ENCODE measurements around the gene CFAP74. TPM values are rescaled to one million over a fixed set of nuclear protein-coding genes. Genes with fewer than 3 reads are reported as not detected.

CFAP74 gene, protein sequence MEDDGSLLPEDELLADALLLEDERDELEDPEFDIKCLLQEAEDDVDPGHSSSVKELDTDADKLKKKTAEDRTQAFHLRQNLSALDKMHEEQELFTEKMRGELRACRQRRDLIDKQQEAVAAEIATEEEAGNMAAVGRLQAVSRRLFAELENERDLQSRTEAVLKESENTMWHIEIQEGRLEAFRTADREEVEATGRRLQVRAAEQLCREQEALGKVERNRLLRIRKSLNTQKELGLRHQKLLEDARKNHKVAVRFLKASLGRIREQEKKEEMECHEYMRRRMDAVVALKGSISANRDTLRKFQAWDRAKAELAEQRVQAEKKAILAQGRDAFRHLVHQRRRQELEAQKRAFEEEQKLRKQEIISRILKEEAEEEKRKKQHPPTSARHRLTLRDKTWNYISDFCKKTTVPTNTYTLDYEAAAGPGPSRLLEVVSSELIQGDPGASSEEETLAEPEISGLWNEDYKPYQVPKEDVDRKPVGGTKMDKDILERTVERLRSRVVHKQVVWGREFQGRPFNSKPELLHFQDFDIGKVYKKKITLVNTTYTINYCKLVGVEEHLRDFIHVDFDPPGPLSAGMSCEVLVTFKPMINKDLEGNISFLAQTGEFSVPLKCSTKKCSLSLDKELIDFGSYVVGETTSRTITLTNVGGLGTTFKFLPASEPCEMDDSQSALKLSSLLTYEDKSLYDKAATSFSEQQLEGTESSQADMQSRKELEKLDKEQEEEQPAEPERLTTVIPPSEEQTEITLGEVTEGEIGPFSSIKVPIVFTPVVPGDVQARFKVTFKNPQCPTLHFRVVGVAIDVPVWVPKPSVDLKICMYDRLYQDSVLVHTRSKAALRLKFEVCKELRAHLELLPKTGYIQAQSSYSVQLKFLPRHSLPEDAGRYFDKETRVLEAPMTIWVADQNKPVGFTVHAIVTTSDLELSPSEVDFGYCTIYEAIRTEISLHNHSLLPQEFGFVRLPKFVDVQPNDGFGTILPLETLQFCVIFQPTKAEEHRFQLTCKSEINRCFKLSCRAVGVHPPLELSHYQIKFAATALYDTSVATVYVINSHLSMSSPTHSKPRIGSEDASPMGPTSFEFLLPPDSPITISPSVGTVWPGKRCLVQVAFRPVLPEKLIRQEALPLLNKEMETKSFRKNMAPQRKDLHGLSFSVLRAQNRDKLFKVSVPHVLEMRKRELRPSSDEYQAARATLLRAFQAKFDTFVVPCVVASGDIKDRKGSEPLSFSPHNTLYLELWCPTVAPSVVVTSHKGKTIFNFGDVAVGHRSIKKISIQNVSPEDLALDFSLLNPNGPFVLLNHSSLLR (N-terminal part only)
- total RNA-seq (2022; extraction: Qiagen RNA extraction; ENCODE audit: low read depth), result 0.01 TPM in 1 of 5 replicates, not detected in the others

DNA sequence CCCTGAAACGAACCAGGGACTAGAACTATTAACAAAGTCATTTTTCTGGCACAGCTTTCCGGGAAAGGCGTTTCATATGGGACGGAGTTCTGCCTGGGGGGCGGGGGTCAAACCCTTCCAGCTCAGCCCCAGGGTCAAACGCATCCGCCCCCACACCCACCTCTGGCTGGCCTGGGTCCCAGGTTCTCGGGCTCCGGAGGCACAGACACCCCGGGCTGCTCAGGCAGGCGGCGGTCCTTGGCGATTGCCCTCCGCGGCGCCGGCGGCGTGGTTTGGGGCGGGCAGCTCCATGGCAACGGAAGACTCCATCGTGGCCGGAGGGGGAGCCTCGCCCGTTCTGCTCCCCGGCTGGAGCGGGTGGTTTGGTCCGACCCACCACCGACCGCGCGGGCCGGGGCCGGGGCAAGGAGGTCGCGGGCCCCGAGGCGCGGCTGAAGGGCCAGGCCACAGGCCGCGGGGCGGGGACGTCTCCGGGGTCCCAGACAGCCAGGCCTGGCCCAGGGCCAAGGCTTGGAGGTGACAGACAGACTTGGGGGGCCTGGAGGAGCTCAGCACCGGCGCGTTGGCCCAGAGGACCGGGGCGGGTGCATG is at the start of gene CFAP74:
TSS of gene CFAP74 (minus strand) at position 246 of the 591 bp plus-strand sequence. CDS start 12,830 bp downstream, outside the sequence.

DNA sequence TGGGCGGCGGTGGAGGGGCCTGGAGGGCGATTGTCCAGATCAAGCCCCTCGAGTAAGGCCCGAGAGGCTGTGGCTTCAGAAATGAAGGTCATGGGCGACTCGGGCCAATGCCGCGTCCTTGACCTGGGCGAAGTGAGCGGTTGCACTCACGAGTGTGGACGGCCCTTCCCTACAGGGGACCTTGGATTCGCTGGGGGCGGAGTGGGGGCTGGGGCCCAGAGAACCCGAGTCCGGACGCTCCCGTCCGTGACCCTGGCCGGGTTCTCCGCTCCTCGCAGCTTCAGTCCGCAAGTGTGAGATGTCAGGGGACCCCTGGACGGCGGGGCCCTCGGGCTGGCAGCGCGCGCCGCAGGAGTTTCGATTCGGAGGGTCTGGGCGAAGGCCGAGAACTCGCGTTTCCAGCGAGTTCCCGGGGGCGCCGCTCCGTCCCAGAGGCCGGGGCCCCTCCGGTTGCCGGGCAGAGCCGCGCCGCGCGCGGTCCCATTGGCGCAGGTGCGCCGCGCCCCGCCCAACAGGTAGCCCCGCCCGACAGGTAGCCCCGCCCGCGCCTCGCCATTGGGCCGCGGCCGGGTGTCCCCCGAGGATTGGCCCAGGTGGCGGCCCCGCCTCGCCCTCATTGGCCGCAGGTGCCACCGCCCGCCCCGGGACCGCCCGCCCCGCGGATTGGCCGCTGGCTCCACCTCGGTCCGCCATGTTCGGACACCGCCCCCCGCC is 46.3 kb upstream of the CFAP74 start, which contains the start of gene PRKCZ:
TSS of gene PRKCZ (plus strand) at position 694 of the 714 bp plus-strand sequence. CDS start 220 bp downstream, outside the sequence.

DNA sequence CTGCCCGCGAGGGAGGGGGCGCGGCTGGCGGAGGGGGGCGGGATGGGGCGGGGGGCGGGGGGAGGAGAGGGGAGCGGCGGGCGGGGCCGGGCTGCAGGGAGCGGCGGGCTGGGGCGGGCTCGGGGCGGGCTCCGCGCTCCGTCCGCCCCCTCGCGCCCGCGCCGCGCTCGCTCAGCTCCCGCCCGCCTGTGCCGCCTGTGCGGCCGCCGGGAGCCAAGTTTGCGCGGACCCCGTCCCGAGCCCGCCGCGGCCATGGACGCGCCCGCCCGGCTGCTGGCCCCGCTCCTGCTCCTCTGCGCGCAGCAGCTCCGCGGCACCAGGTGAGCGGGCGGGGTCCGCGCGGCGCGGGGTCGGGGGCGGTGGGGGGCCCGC is 15.6 kb upstream of the CFAP74 start, which contains the start of gene GABRD:
TSS of gene GABRD (plus strand) at position 174 of the 372 bp plus-strand sequence. CDS start at position 253, 79 bp downstream.

DNA sequence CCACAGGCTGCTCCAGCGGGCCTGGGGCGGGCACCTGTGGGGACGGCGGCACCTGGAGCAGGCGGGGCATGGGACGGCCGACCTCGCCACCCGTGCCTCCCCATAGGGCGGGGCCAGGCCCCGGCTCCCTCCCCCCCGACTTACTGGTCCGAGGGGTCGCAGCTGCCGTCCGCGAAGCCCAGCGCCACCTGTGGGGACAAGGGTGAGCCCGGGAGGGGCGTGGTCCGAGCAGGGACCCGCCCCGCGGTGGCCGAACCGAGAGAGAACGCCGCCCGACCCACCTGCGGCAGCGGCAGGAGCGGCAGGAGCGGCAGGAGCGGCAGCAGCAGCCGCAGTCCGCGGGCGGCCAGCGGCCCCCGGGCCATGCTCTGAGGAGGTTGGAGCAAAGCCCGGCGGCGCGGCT is 84.7 kb downstream of the CFAP74 start, which contains the start of gene TMEM52:
TSS of gene TMEM52 (minus strand) at position 379 of the 403 bp plus-strand sequence. CDS start at position 365, 14 bp downstream.

DNA sequence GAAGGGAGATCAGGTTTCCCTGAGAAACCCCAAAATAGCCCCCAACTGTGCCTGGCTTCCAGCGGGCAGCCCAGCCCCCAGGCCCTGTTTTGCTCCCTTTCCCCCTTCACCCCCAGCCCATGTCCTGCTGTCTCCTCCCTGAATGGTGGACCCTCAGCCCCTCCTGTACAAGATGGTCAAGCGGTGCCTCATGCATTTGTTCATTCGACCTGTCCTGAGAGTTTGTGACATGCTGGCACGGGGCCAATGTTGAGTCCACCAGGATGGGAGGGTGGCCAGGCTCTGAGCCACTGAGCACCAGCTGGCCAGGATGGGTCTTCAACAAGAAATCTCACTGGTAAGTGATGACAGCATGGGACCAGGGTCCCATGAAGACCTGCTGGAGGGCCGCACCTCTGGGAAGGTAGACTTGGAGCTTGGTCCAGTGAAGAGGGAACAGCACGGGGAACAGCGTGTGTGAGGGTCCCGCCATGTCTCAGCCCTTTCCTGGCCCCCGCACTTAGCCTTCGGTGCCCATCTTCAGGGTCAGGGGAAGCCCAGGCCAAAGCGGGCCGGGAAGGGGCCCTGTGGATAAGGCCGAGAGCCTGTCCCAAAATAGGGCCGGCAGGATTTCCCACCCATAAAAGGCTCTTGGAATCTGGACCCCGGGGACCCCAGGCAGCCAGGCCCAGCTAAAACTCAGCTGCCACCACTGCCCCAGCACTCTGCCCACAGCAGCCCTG is 88.5 kb downstream of the CFAP74 start, which contains the start of gene CALML6:
TSS of gene CALML6 (plus strand) at position 290 of the 722 bp plus-strand sequence. CDS start at position 311, 21 bp downstream.

DNA sequence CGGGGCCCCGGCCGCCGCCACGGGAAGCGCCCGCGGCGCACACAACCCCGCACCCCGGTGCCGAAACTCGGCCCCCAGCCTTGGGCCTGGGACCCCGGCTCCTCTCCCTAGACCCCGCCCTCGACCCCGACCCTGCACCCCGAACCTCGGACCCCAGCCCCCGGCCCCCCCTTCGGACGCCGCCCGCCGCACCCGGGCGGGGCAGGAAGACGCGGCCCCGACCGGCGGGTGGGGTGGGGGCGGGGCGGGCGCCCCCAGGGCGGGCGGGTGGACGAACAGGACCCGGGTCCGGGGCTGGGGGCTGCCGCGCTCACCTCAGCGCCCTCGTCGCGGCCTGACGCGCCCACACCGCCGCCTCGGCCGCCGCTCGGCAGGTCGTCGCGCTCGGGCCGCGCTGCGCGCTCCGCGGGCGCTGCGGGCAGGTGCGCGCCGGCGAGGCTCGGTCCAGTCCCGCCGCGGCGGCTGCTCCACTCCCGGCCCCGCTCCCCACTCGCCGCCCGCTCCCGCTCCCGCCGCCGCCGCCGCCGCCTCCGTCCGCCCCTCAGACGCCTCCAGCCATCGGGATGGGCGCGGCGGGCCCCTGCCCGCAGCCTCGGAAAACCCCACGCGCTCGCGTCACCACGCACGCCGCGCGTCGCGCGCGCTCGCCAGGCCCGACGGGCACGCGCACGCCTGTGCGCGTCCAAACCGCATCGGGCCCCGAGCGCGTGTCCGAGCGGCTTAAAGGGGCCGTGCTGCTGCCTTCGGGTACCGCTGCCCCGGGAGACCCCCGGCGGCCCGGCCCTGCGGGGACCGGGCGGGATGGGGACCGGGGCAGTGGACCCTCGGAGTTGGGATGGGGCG is 112.9 kb downstream of the CFAP74 start, which contains the start of gene GNB1:
TSS of gene GNB1 (minus strand) at position 582 of the 843 bp plus-strand sequence. CDS start 65,634 bp downstream, outside the sequence.

Other genes starting within 250 kb of the CFAP74 start
- 33.0 to 39.7 TPM (median 34.1 TPM) in 5 replicates for gene NADK, start 225.3 kb downstream of the CFAP74 start, total RNA-seq (2022; extraction: Qiagen RNA extraction; ENCODE audit: low read depth)
- gene GNB1, start 112.7 kb downstream of the CFAP74 start, total RNA-seq (2022; extraction: Qiagen RNA extraction; ENCODE audit: low read depth), result 175 to 210 TPM (median 192 TPM) in 5 replicates
- gene CALML6, start 88.5 kb downstream of the CFAP74 start, total RNA-seq (2022; extraction: Qiagen RNA extraction; ENCODE audit: low read depth), result 0.09 to 0.40 TPM (median 0.29 TPM) in 4 of 5 replicates, not detected in the other
- gene TMEM52, start 84.5 kb downstream of the CFAP74 start, total RNA-seq (2022; extraction: Qiagen RNA extraction; ENCODE audit: low read depth), result 0.36 to 1.5 TPM (median 0.83 TPM) in 5 replicates
- 0.49 to 0.73 TPM (median 0.56 TPM) in 4 of 5 replicates, not detected in the other for gene GABRD, start 15.6 kb upstream of the CFAP74 start, total RNA-seq (2022; extraction: Qiagen RNA extraction; ENCODE audit: low read depth)
- gene PRKCZ, start 46.6 kb upstream of the CFAP74 start, total RNA-seq (2022; extraction: Qiagen RNA extraction; ENCODE audit: low read depth), result 8.0 to 11.3 TPM (median 9.8 TPM) in 5 replicates
- gene FAAP20, start 191.0 kb upstream of the CFAP74 start, total RNA-seq (2022; extraction: Qiagen RNA extraction; ENCODE audit: low read depth), result 35.5 to 61.6 TPM (median 60.0 TPM) in 5 replicates
- 20.8 to 23.4 TPM (median 21.7 TPM) in 5 replicates for gene SKI, start 224.5 kb upstream of the CFAP74 start, total RNA-seq (2022; extraction: Qiagen RNA extraction; ENCODE audit: low read depth)

All from A549 treated with CpdA at 1 μM for 4 hours (cell line).